ENCODE results near the gene OPCML. TPM values are rescaled to one million over a fixed set of nuclear protein-coding genes. Genes with fewer than 3 reads are reported as not detected.

OPCML gene
- polyA plus RNA-seq, 3 donors: not detected

DNA sequence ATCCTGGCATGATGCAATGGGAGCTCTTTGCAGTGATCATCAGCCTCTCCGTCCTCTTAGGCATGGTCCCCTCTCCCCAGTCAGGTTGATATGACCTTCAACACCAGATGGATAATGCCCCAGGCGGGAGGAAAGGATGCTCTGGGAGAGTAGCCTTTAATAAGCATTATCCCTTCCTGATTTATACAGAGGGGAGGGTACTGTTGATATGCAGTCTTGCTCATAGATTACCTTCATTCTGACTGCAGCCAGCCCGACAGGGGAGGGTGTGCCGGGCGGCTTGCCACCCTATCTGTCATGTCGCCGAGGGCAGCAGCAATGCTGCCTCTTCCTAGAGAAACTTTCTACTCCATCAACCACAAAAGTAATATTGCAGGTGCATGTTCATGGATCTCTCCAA, 497.4 kb downstream of the OPCML start:
- Histone ChIP-seq H3K27me3 (ENCODE audit: control insufficient read depth in 2 of 2, insufficient read depth in 2 of 2, low read length in 2 of 2) (no peaks in the 10 kb centered on the region), H3K9ac (ENCODE audit: insufficient read depth, low read length, poor library complexity, severe bottlenecking) (no peak overlapping the region), H4K20me1 (ENCODE audit: insufficient read depth, low read length) (no peaks in the 10 kb centered on the region), H3K9me3 (replicated peaks in 1 of 2; ENCODE audit: control insufficient read depth in 1 of 2, insufficient read depth in 1 of 2, low read length in 2 of 2) (no peaks in the 10 kb centered on the region), H3K4me2 (replicated peaks; ENCODE audit: extremely low read depth, low read length, poor library complexity, severe bottlenecking) (no peak overlapping the region), H2AFZ (ENCODE audit: insufficient read depth, low read depth, low read length, poor library complexity, severe bottlenecking) (no peak overlapping the region), H3K4me3 (replicated peaks in 1 of 3; ENCODE audit: low read depth in 2 of 3, low read length in 3 of 3) (no peak overlapping the region), H3K36me3 (replicated peaks in 1 of 2; ENCODE audit: control insufficient read depth in 1 of 2, insufficient read depth in 2 of 2, low read length in 2 of 2) (no peaks in the 10 kb centered on the region), H3K4me1 (ENCODE audit: control insufficient read depth in 1 of 2, insufficient read depth in 2 of 2, low read length in 2 of 2) (no peaks in the 10 kb centered on the region), H3K79me2 (ENCODE audit: insufficient read depth, low read length) (no peaks in the 10 kb centered on the region), H3K27ac (ENCODE audit: low read depth in 1 of 2, low read length in 2 of 2) (no peak overlapping the region)
- TF ChIP-seq, protein P1, sequence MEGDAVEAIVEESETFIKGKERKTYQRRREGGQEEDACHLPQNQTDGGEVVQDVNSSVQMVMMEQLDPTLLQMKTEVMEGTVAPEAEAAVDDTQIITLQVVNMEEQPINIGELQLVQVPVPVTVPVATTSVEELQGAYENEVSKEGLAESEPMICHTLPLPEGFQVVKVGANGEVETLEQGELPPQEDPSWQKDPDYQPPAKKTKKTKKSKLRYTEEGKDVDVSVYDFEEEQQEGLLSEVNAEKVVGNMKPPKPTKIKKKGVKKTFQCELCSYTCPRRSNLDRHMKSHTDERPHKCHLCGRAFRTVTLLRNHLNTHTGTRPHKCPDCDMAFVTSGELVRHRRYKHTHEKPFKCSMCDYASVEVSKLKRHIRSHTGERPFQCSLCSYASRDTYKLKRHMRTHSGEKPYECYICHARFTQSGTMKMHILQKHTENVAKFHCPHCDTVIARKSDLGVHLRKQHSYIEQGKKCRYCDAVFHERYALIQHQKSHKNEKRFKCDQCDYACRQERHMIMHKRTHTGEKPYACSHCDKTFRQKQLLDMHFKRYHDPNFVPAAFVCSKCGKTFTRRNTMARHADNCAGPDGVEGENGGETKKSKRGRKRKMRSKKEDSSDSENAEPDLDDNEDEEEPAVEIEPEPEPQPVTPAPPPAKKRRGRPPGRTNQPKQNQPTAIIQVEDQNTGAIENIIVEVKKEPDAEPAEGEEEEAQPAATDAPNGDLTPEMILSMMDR (IDR thresholded peaks at IDR 0.05): no peak
- DNase-seq: no peak
- no peak overlapping the region for H3K4me3 Mint-ChIP-seq
- intact Hi-C loops (cut with micrococcal nuclease): no loop called here
- H3K4me1 Mint-ChIP-seq: no peaks in the 10 kb centered on the region
- no peaks in the 10 kb centered on the region for H3K27me3 Mint-ChIP-seq (ENCODE audit: low read depth in 3 of 3)
- peak overlapping the region in 1 of 7 donors; percentile 49 for H3K27ac Mint-ChIP-seq
- H3K9me3 Mint-ChIP-seq: peaks cover 0 to 3% (median 0%) of the 10 kb centered on the region in 7 donors
- WGBS (ENCODE audit: insufficient coverage): 95% methylated on average over 3 of the region's 7 CpGs
- H3K36me3 Mint-ChIP-seq: no peaks in the 10 kb centered on the region

DNA sequence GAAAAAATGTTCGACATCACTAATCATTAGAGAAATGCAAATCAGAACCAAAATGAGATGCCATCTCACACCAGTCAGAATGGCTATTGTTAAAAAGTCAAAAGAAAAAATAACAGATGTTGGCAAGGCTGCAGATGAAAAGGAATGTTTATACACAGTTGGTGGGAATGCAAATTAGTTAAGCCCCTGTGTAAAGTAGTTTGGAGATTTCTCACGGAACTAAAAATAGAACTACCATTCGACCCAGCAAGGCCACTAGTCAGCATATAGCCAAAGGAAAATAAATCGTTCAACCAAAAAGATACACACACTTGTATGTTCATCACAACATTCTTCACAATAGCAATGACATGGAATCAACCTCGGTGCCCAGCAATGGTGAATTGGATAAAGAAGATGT, 503.2 kb downstream of the OPCML start:
- Mint-ChIP-seq H3K27me3 (ENCODE audit: low read depth in 3 of 3) (no peaks in the 10 kb centered on the region), H3K4me1 (no peaks in the 10 kb centered on the region), H3K27ac (no peak overlapping the region), H3K9me3 (peaks cover 0 to 3% (median 0%) of the 10 kb centered on the region in 7 donors), H3K36me3 (no peaks in the 10 kb centered on the region), H3K4me3 (no peak overlapping the region)
- no peaks in the 10 kb centered on the region for H3K27me3 ChIP-seq (ENCODE audit: control insufficient read depth in 2 of 2, insufficient read depth in 2 of 2, low read length in 2 of 2)
- H3K9ac ChIP-seq (ENCODE audit: insufficient read depth, low read length, poor library complexity, severe bottlenecking): no peak overlapping the region
- no peak for DNase-seq
- H3K4me3 ChIP-seq (replicated peaks in 1 of 3; ENCODE audit: low read depth in 2 of 3, low read length in 3 of 3): no peak overlapping the region
- TF ChIP-seq, protein P1 (IDR thresholded peaks at IDR 0.05): no peak
- no peaks in the 10 kb centered on the region for H3K9me3 ChIP-seq (replicated peaks in 1 of 2; ENCODE audit: control insufficient read depth in 1 of 2, insufficient read depth in 1 of 2, low read length in 2 of 2)
- no peak overlapping the region for H2AFZ ChIP-seq (ENCODE audit: insufficient read depth, low read depth, low read length, poor library complexity, severe bottlenecking)
- no peaks in the 10 kb centered on the region for H3K36me3 ChIP-seq (replicated peaks in 1 of 2; ENCODE audit: control insufficient read depth in 1 of 2, insufficient read depth in 2 of 2, low read length in 2 of 2)
- no peaks in the 10 kb centered on the region for H3K79me2 ChIP-seq (ENCODE audit: insufficient read depth, low read length)
- H3K27ac ChIP-seq (ENCODE audit: low read depth in 1 of 2, low read length in 2 of 2): no peak overlapping the region
- intact Hi-C loops (cut with micrococcal nuclease): no loop called here
- no CpG with 5 or more reads among the region's 5 CpGs for WGBS (ENCODE audit: insufficient coverage)
- H3K4me2 ChIP-seq (replicated peaks; ENCODE audit: extremely low read depth, low read length, poor library complexity, severe bottlenecking): no peak overlapping the region
- no peaks in the 10 kb centered on the region for H3K4me1 ChIP-seq (ENCODE audit: control insufficient read depth in 1 of 2, insufficient read depth in 2 of 2, low read length in 2 of 2)
- no peaks in the 10 kb centered on the region for H4K20me1 ChIP-seq (ENCODE audit: insufficient read depth, low read length)
